GM12865 (cell line): ENCODE data around the gene MRPL40.

Experiments
- DNase-seq: peaks from one replicate; pipeline ENCODE4 v3.0.0; 2010; ENCODE audit warnings: low read depth
- H3K4me3 ChIP-seq: 2 replicates; pipeline ENCODE4 v1.5.1; 2011; ENCODE audit warnings: mild to moderate bottlenecking, low read depth, low read length, control low read depth
- TF ChIP-seq, protein P1 (sequence below): IDR thresholded peaks from 2 replicates; pipeline ENCODE4 v1.5.1; 2011; ENCODE audit warnings: low read length, control low read depth, low read depth, inconsistent platforms; ENCODE audit not compliant: insufficient read depth; ENCODE audit errors: missing control alignments

The MRPL40 gene

DNA sequence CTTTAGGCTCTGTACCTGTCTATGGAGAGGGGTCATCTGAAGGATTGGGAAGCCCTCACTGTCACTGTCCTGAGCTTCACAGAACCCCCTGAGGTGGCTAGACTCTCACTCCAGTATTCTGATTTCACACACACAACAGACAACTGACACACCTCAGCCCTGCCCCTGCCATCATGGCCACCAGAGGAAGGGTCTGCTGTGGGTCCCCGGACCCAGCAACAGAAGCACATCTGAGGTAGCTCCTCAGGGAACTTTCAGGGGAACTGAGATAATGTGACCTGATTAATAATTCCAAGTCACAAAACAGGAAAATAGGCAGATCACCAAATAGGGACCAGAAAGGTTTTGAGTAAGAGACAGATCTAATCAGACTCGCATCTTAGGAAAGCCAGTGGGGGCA lies 22.7 kb downstream of the MRPL40 start:
- TF ChIP-seq, protein P1, sequence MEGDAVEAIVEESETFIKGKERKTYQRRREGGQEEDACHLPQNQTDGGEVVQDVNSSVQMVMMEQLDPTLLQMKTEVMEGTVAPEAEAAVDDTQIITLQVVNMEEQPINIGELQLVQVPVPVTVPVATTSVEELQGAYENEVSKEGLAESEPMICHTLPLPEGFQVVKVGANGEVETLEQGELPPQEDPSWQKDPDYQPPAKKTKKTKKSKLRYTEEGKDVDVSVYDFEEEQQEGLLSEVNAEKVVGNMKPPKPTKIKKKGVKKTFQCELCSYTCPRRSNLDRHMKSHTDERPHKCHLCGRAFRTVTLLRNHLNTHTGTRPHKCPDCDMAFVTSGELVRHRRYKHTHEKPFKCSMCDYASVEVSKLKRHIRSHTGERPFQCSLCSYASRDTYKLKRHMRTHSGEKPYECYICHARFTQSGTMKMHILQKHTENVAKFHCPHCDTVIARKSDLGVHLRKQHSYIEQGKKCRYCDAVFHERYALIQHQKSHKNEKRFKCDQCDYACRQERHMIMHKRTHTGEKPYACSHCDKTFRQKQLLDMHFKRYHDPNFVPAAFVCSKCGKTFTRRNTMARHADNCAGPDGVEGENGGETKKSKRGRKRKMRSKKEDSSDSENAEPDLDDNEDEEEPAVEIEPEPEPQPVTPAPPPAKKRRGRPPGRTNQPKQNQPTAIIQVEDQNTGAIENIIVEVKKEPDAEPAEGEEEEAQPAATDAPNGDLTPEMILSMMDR = no peak
- no peak for DNase-seq
- no peak overlapping the region for H3K4me3 ChIP-seq

DNA sequence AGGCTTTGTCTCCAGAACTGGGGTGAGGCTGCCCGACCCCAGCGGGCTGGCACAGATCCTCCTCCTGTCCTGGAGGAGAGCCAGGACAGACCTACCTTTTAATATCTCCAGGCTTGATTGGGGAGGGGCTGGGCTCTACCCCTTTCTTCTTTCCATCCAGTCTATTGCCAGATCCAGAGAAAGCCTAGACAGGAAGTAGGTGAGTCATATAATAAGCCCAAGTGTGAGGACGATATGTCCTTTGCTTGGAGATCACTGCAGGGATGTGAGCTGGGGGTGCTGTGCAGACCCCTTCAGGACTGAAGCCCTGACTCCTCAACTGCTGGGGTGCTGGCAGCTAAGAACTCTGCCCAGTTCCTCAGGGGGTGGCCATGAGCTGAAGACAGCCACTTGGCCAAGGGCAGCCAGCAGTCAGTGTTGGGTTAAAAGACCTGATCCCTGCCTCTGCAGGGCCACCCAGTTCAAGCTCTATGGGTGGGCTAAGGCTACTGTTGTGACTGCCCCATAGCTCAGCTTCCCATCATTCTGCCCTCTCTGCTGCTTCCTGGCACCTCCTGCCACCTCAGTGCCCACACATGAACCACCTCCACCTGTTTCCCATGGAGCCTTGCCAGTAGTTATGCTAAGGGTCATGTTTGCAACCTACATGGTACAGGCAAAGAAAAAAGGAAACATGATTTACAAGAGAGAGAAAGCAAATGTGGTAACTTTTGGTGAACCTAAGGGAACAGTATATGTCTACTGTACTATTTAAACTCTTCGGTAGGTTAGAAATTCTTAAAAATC lies 23.4 kb downstream of the MRPL40 start:
- DNase-seq = no peak
- TF ChIP-seq, protein P1 = no peak

DNA sequence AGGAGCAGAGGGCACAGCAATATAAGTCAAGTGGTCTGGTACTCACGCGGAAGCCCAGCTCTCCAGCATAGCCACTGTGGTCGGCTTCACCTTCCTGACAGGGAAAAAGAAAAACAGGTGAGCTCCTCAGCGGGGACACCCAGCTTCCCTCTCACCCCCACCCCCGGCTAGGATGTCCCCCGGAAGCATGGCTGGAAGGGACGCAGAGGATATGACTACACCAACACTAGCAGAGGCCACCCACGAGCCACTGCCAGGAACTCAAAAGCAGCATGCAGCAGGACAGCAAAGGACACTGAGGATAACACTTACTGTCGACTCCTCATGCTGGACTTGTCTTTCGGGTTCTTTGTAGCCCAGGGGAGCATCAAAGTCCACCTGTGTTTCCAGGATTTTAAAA lies 24.2 kb downstream of the MRPL40 start:
- TF ChIP-seq, protein P1 = no peak

More for the DNA sequence above, 23.4 kb downstream of the MRPL40 start:
- no peak overlapping the region for H3K4me3 ChIP-seq

DNA sequence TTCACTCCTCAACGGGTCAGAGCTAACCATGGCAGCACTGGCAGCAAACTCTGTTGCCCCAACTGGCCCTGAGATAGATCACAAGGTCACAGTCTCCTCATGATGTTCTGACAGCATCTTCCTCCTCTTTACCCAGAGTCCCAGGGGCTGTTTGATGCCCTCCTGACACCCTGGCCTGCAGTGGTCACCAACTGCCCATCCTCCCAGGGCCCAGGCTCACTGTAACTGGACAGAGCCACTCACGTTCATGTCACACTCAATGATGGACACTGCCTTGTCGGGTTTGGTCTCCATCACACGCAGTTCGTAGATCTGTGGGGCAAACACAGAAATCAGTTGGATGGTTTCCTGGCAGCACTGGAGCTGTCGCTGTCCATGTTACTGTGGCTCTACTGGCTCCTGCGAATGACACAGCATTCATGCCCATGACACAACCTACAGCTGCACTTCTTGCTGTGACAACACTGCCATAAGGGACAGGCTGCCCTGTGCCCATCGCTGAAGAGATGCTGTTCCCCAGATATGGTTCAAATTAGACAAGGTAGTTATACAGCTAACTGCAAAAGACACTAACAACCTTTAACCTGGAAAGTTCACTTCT lies 25.6 kb downstream of the MRPL40 start:
- DNase-seq = no peak
- TF ChIP-seq, protein P1 = no peak
- H3K4me3 ChIP-seq = no peak overlapping the region

More for the DNA sequence above, 24.2 kb downstream of the MRPL40 start:
- H3K4me3 ChIP-seq = no peak overlapping the region
- DNase-seq = no peak

DNA sequence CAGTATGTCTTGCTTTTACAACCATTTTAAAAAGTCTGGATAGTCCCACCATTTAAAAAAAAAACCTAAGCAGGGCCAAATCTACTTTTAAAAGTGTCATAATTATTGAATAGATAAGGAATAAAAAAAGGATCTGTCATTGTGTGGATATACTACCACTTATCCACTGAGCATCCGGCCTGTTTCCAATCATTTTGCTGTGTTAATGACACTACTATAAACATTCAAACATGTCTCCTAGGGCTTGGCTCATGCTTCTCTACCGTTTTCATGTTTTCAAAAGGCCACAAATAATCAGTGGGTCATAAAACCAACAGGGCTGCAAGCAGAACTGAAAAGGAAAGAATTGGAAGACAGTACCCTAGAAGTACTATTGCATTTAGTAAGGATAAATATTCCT lies 27.7 kb downstream of the MRPL40 start:
- H3K4me3 ChIP-seq = no peak overlapping the region
- TF ChIP-seq, protein P1 = no peak
- no peak for DNase-seq

DNA sequence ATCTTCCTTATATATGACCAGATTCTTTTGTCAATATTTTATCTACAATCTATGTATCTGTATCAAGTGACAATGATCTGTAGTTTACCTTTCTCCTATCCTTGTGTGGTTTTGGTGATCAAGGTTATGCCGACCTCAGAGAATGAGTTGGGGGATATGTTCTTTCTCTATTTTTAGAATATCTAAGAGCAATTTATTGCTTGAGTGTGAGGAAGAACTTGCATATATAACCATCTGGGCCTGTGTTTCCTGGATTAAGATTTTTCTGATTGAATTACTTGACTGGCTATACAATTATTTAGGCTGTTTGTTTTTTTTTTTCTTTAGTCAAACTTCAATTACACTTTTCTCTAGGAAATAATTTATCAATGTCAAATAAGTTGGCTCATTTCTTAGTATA lies 29.2 kb downstream of the MRPL40 start:
- H3K4me3 ChIP-seq = no peak overlapping the region
- TF ChIP-seq, protein P1 = no peak

More for the DNA sequence above, 29.2 kb downstream of the MRPL40 start:
- no peak for DNase-seq
